DMS114 treated with DMSO at 0.1 percent for 48 hours (cell line): Measurements from ENCODE around the gene RAMP1.

ENCODE experiments used
- DNase-seq: peaks from one replicate; lab custom pipeline; 2025; ENCODE audit not compliant: unreplicated experiment; lab: John Stamatoyannopoulos, UW

RAMP1 gene

GRCh38 chr2:237894986-237895543 lies 35.6 kb downstream of the RAMP1 start:
- no peak for DNase-seq

GRCh38 chr2:237895544-237896506 lies 36.4 kb downstream of the RAMP1 start:
- no peak for DNase-seq

GRCh38 chr2:237896507-237896892 lies 37.1 kb downstream of the RAMP1 start:
- no peak for DNase-seq

GRCh38 chr2:237896956-237897355 lies 37.5 kb downstream of the RAMP1 start:
- no peak for DNase-seq

- no peak for DNase-seq
Measured at GRCh38 chr2:237898057-237898414, 38.6 kb downstream of the RAMP1 start.

GRCh38 chr2:237900891-237901831 lies 41.7 kb downstream of the RAMP1 start:
- no peak for DNase-seq

GRCh38 chr2:237901932-237902850 lies 42.8 kb downstream of the RAMP1 start:
- no peak for DNase-seq

- no peak for DNase-seq
Measured at GRCh38 chr2:237904831-237905599, 45.6 kb downstream of the RAMP1 start.

- DNase-seq: no peak
Measured at GRCh38 chr2:237907144-237907543, 47.7 kb downstream of the RAMP1 start.

- no peak for DNase-seq
Measured at GRCh38 chr2:237909075-237909695, 49.8 kb downstream of the RAMP1 start.

- no peak for DNase-seq
Measured at GRCh38 chr2:237909801-237910475, 50.5 kb downstream of the RAMP1 start.

GRCh38 chr2:237910576-237911362 lies 51.3 kb downstream of the RAMP1 start:
- no peak for DNase-seq

- no peak for DNase-seq
Measured at GRCh38 chr2:237911363-237912017, 52.1 kb downstream of the RAMP1 start.

- DNase-seq: no peak
Measured at GRCh38 chr2:237912271-237913192, 53.1 kb downstream of the RAMP1 start.

GRCh38 chr2:237913193-237913917 lies 53.9 kb downstream of the RAMP1 start:
- DNase-seq: no peak

- DNase-seq: no peak
Measured at GRCh38 chr2:237915576-237915975, 56.2 kb downstream of the RAMP1 start.
